ENCODE measurements around the gene BST1.

DNA sequence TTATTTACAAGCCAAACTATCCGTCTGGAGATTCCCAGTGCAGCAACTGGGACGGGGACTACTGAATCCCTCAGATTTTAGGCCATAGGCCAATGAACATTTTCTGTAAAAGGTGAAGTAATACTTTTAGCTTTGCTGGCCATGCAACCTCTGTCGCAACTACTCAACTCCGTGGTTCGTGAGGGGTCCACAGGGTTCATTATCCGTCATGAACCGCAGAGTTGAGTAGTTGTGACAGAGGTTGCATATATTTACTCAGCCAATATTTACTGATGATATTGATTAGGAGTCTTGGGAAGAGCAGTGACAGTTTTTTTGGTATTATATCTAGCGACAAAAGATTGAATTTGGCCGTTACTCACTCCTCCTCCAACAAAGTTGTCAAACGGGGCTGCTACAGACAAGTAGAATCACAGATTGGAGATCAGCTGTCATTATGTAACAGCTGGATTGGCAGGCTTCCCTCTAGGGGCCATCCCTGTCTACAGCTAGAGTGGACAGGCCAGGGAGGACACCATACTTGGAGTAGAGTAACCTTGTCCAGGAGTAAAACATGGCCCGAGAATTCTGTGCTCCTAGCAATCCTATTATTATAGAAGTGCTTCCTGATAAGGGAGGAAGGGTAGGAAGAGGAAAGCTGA lies 38.0 kb downstream of the BST1 start:
- TF ChIP-seq, protein P1, sequence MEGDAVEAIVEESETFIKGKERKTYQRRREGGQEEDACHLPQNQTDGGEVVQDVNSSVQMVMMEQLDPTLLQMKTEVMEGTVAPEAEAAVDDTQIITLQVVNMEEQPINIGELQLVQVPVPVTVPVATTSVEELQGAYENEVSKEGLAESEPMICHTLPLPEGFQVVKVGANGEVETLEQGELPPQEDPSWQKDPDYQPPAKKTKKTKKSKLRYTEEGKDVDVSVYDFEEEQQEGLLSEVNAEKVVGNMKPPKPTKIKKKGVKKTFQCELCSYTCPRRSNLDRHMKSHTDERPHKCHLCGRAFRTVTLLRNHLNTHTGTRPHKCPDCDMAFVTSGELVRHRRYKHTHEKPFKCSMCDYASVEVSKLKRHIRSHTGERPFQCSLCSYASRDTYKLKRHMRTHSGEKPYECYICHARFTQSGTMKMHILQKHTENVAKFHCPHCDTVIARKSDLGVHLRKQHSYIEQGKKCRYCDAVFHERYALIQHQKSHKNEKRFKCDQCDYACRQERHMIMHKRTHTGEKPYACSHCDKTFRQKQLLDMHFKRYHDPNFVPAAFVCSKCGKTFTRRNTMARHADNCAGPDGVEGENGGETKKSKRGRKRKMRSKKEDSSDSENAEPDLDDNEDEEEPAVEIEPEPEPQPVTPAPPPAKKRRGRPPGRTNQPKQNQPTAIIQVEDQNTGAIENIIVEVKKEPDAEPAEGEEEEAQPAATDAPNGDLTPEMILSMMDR (conservative IDR thresholded peaks at IDR 0.05 in 1 of 2, IDR thresholded peaks at IDR 0.05 in 1 of 2; ENCODE audit: low read depth in 1 of 2, low read length in 2 of 2) = no peak
- no peak for TF ChIP-seq EZH2 (IDR thresholded peaks at IDR 0.05; ENCODE audit: low read length, missing control alignments)
